ENCODE measurements around the gene MSH6. TPM values are rescaled to one million over a fixed set of nuclear protein-coding genes. Genes with fewer than 3 reads are reported as not detected.

MSH6 gene
- total and polyA plus RNA-seq, 2 experiments from 2014 or later: 109 to 311 TPM

DNA sequence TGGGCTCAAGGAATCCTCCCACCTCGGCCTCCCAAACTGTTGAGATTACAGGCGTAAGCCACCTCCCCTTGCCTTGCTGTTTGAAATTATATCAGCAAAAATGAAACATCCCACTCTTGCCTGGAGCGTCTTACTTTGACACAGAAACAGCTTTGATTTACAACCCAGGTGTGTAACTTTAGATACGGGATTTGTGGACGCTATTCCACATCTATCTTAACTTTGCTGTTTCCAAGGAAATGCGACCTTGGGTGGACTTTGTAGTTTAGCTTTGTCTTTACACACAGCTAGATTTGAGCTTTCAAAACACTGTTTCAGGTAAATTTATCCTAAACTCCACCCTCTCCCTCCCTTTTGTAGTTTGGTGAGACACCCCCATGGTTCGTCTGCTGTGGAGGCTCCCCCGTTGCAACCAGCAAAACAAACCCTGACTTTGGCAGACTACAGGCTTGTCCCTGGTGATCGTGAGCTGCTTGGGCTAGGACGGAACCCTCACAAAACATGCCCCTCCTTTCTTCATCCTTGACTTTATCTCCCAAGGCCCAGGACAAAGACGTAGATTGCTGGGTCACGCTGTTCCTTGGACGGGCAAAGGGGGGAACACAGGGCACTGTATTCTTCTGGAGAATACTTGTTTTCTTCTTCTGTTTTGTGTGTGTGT lies 5.5 kb upstream of the MSH6 start:
- Histone ChIP-seq H3K79me2 (replicated peaks; ENCODE audit: insufficient read depth) (no peaks in the 10 kb centered on the region), H3K9me2 (ENCODE audit: insufficient read depth) (no peaks in the 10 kb centered on the region), H3K36me3 (ENCODE audit: insufficient read depth) (no peaks in the 10 kb centered on the region), H3K4me2 (no peak overlapping the region), H3K27ac (ENCODE audit: low read depth) (0 out of 2 replicates have a peak overlapping the region, but pooled peaks have one; percentile 0), H3K4me3 (no peak overlapping the region), H2AFZ (peak overlapping the region; percentile 90), H3F3A (replicated peaks; ENCODE audit: low read depth) (no peaks in the 10 kb centered on the region; the same call in 1 of the 2 replicates), H3K27me3 (ENCODE audit: insufficient read depth) (no peaks in the 10 kb centered on the region), H3K4me1 (ENCODE audit: insufficient read depth) (peaks cover 15% of the 10 kb centered on the region), H4K20me1 (replicated peaks; ENCODE audit: insufficient read depth) (no peaks in the 10 kb centered on the region)
- Mint-ChIP-seq H3K4me1 (peaks cover 18% of the 10 kb centered on the region), H3K27me3 (ENCODE audit: insufficient read depth, low read depth, poor library complexity) (peaks cover 4% of the 10 kb centered on the region), H3K27ac (peak overlapping the region; percentile 31; the same call in 1 of the 2 replicates), H3K9me3 (no peaks in the 10 kb centered on the region), H3K4me3 (no peak overlapping the region), H3K36me3 (ENCODE audit: low read depth) (no peaks in the 10 kb centered on the region)
- no peak for TF ChIP-seq POLR2AphosphoS5 (IDR thresholded peaks at IDR 0.05; ENCODE audit: low read depth)
- TF ChIP-seq, protein P1, sequence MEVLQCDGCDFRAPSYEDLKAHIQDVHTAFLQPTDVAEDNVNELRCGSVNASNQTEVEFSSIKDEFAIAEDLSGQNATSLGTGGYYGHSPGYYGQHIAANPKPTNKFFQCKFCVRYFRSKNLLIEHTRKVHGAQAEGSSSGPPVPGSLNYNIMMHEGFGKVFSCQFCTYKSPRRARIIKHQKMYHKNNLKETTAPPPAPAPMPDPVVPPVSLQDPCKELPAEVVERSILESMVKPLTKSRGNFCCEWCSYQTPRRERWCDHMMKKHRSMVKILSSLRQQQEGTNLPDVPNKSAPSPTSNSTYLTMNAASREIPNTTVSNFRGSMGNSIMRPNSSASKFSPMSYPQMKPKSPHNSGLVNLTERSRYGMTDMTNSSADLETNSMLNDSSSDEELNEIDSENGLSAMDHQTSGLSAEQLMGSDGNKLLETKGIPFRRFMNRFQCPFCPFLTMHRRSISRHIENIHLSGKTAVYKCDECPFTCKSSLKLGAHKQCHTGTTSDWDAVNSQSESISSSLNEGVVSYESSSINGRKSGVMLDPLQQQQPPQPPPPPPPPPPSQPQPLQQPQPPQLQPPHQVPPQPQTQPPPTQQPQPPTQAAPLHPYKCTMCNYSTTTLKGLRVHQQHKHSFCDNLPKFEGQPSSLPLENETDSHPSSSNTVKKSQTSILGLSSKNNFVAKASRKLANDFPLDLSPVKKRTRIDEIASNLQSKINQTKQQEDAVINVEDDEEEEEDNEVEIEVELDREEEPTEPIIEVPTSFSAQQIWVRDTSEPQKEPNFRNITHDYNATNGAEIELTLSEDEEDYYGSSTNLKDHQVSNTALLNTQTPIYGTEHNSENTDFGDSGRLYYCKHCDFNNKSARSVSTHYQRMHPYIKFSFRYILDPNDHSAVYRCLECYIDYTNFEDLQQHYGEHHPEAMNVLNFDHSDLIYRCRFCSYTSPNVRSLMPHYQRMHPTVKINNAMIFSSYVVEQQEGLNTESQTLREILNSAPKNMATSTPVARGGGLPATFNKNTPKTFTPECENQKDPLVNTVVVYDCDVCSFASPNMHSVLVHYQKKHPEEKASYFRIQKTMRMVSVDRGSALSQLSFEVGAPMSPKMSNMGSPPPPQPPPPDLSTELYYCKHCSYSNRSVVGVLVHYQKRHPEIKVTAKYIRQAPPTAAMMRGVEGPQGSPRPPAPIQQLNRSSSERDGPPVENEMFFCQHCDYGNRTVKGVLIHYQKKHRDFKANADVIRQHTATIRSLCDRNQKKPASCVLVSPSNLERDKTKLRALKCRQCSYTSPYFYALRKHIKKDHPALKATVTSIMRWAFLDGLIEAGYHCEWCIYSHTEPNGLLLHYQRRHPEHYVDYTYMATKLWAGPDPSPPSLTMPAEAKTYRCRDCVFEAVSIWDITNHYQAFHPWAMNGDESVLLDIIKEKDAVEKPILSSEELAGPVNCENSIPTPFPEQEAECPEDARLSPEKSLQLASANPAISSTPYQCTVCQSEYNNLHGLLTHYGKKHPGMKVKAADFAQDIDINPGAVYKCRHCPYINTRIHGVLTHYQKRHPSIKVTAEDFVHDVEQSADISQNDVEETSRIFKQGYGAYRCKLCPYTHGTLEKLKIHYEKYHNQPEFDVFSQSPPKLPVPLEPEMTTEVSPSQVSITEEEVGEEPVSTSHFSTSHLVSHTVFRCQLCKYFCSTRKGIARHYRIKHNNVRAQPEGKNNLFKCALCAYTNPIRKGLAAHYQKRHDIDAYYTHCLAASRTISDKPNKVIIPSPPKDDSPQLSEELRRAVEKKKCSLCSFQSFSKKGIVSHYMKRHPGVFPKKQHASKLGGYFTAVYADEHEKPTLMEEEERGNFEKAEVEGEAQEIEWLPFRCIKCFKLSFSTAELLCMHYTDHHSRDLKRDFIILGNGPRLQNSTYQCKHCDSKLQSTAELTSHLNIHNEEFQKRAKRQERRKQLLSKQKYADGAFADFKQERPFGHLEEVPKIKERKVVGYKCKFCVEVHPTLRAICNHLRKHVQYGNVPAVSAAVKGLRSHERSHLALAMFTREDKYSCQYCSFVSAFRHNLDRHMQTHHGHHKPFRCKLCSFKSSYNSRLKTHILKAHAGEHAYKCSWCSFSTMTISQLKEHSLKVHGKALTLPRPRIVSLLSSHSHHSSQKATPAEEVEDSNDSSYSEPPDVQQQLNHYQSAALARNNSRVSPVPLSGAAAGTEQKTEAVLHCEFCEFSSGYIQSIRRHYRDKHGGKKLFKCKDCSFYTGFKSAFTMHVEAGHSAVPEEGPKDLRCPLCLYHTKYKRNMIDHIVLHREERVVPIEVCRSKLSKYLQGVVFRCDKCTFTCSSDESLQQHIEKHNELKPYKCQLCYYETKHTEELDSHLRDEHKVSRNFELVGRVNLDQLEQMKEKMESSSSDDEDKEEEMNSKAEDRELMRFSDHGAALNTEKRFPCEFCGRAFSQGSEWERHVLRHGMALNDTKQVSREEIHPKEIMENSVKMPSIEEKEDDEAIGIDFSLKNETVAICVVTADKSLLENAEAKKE (CRISPR knock-in tag; IDR thresholded peaks at IDR 0.05): no peak
- TF ChIP-seq EZH2 (IDR thresholded peaks at IDR 0.05; ENCODE audit: low read depth, unreplicated experiment): no peak
- no peak for TF ChIP-seq ZNF114 (CRISPR knock-in tag; IDR thresholded peaks at IDR 0.05)
- no peak for TF ChIP-seq JUNB (IDR thresholded peaks at IDR 0.05; ENCODE audit: unreplicated experiment)
- TF ChIP-seq, protein P2, sequence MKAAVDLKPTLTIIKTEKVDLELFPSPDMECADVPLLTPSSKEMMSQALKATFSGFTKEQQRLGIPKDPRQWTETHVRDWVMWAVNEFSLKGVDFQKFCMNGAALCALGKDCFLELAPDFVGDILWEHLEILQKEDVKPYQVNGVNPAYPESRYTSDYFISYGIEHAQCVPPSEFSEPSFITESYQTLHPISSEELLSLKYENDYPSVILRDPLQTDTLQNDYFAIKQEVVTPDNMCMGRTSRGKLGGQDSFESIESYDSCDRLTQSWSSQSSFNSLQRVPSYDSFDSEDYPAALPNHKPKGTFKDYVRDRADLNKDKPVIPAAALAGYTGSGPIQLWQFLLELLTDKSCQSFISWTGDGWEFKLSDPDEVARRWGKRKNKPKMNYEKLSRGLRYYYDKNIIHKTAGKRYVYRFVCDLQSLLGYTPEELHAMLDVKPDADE (IDR thresholded peaks at IDR 0.05): no peak
- TF ChIP-seq, protein P3, sequence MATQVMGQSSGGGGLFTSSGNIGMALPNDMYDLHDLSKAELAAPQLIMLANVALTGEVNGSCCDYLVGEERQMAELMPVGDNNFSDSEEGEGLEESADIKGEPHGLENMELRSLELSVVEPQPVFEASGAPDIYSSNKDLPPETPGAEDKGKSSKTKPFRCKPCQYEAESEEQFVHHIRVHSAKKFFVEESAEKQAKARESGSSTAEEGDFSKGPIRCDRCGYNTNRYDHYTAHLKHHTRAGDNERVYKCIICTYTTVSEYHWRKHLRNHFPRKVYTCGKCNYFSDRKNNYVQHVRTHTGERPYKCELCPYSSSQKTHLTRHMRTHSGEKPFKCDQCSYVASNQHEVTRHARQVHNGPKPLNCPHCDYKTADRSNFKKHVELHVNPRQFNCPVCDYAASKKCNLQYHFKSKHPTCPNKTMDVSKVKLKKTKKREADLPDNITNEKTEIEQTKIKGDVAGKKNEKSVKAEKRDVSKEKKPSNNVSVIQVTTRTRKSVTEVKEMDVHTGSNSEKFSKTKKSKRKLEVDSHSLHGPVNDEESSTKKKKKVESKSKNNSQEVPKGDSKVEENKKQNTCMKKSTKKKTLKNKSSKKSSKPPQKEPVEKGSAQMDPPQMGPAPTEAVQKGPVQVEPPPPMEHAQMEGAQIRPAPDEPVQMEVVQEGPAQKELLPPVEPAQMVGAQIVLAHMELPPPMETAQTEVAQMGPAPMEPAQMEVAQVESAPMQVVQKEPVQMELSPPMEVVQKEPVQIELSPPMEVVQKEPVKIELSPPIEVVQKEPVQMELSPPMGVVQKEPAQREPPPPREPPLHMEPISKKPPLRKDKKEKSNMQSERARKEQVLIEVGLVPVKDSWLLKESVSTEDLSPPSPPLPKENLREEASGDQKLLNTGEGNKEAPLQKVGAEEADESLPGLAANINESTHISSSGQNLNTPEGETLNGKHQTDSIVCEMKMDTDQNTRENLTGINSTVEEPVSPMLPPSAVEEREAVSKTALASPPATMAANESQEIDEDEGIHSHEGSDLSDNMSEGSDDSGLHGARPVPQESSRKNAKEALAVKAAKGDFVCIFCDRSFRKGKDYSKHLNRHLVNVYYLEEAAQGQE (IDR thresholded peaks at IDR 0.05; ENCODE audit: unreplicated experiment): no peak
- no peak for TF ChIP-seq STAT1 (IDR thresholded peaks at IDR 0.05; ENCODE audit: unreplicated experiment)
- no peak for TF ChIP-seq EZH2phosphoT487 (IDR thresholded peaks at IDR 0.05; ENCODE audit: unreplicated experiment)
- no peak for TF ChIP-seq CREB1 (CRISPR knock-in tag; IDR thresholded peaks at IDR 0.05; ENCODE audit: low read depth)
- TF ChIP-seq NANOG (IDR thresholded peaks at IDR 0.05; ENCODE audit: borderline replicate concordance): no peak
- no peak for TF ChIP-seq ZNF331 (CRISPR knock-in tag; IDR thresholded peaks at IDR 0.05; ENCODE audit: low read depth)
- TF ChIP-seq, protein P4, sequence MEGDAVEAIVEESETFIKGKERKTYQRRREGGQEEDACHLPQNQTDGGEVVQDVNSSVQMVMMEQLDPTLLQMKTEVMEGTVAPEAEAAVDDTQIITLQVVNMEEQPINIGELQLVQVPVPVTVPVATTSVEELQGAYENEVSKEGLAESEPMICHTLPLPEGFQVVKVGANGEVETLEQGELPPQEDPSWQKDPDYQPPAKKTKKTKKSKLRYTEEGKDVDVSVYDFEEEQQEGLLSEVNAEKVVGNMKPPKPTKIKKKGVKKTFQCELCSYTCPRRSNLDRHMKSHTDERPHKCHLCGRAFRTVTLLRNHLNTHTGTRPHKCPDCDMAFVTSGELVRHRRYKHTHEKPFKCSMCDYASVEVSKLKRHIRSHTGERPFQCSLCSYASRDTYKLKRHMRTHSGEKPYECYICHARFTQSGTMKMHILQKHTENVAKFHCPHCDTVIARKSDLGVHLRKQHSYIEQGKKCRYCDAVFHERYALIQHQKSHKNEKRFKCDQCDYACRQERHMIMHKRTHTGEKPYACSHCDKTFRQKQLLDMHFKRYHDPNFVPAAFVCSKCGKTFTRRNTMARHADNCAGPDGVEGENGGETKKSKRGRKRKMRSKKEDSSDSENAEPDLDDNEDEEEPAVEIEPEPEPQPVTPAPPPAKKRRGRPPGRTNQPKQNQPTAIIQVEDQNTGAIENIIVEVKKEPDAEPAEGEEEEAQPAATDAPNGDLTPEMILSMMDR (conservative IDR thresholded peaks at IDR 0.05; ENCODE audit: low read depth in 2 of 2): no peak
- ATAC-seq (no peak; the same call in 1 of the 3 replicates), DNase-seq (ENCODE audit: low spot score) (no peak)

Data from GM23338 (cell line).